SU-DHL-6 (cell line): ENCODE measurements around the gene LRRC3.

Experiments used
- H2AFZ ChIP-seq: fragments of 200-600 bp; sonication (generic); 2 replicates; pipeline ENCODE4 v1.6.1; 2014; ENCODE audit warnings: low read depth, mild to moderate bottlenecking, moderate library complexity, mixed read lengths, antibody characterized with exemption, low read length; ENCODE audit not compliant: severe bottlenecking
- H3F3A ChIP-seq: fragments of 200-600 bp; shearing (Covaris generic); 2 replicates; pipeline ENCODE4 v1.6.0; 2016; ENCODE audit warnings: antibody characterized with exemption, mild to moderate bottlenecking; ENCODE audit not compliant: insufficient read depth
- H3K27ac ChIP-seq: fragments of 200-600 bp; sonication (generic); 2 replicates; pipeline ENCODE4 v1.5.1; 2016; ENCODE audit warnings: low read depth, mild to moderate bottlenecking, low read length, moderate library complexity, mixed read lengths
- H3K27me3 ChIP-seq: fragments of 200-600 bp; sonication (generic), shearing (Covaris generic); 2 replicates; pipeline ENCODE4 v1.6.0; 2014; ENCODE audit warnings: mild to moderate bottlenecking, low read length
- H3K36me3 ChIP-seq: fragments of 200-600 bp; sonication (generic); 2 replicates; pipeline ENCODE4 v1.6.1; 2014; ENCODE audit warnings: mild to moderate bottlenecking, low read length, mixed read lengths
- H3K4me2 ChIP-seq: fragments of 300-600, 200-600 bp; shearing (Covaris generic), sonication (generic); 2 replicates; pipeline ENCODE4 v1.6.0; 2014; ENCODE audit warnings: low read length, low read depth, mild to moderate bottlenecking; ENCODE audit not compliant: poor library complexity, severe bottlenecking
- H3K4me3 ChIP-seq: fragments of 200-600 bp; sonication (generic); 2 replicates; pipeline ENCODE4 v1.5.1; 2014; ENCODE audit warnings: antibody characterized with exemption, low read length, mild to moderate bottlenecking, mixed read lengths; ENCODE audit not compliant: insufficient read depth, poor library complexity, severe bottlenecking
- H3K79me2 ChIP-seq: fragments of 200-600 bp; sonication (generic); 2 replicates; pipeline ENCODE4 v1.6.1; 2014; ENCODE audit warnings: mild to moderate bottlenecking, low read length, moderate library complexity; ENCODE audit not compliant: insufficient read depth
- H3K9ac ChIP-seq: fragments of 200-600 bp; sonication (generic); 2 replicates; pipeline ENCODE4 v1.7.0; 2014; ENCODE audit warnings: mild to moderate bottlenecking, low read length
- H3K9me2 ChIP-seq: fragments of 200-600 bp; sonication (generic); replicated peaks from 2 replicates; pipeline ENCODE4 v1.6.1; 2014; ENCODE audit warnings: low read length; ENCODE audit not compliant: insufficient read depth
- H3K9me3 ChIP-seq: fragments of 200-600 bp; sonication (generic); 2 replicates; pipeline ENCODE4 v1.6.1; 2014; ENCODE audit warnings: low read length, mixed read lengths; ENCODE audit not compliant: insufficient read depth
- H4K20me1 ChIP-seq: fragments of 200-600 bp; sonication (generic); 2 replicates; pipeline ENCODE4 v1.6.1; 2014; ENCODE audit warnings: low read depth, mild to moderate bottlenecking, antibody characterized with exemption, low read length, moderate library complexity, mixed read lengths
- EZH2phosphoT487 ChIP-seq: fragments of 200-600 bp; sonication (generic), shearing (Covaris generic); conservative IDR thresholded peaks from 2 replicates; pipeline ENCODE4 v1.6.1; 2018; ENCODE audit warnings: mild to moderate bottlenecking, antibody characterized with exemption, low read length, moderate library complexity, mixed read lengths
- TF ChIP-seq, protein P1 (sequence below): fragments of 200-600 bp; sonication (generic); IDR thresholded peaks from one replicate; pipeline ENCODE4 v1.5.1; 2017; ENCODE audit warnings: antibody characterized with exemption, mild to moderate bottlenecking, low read length, moderate library complexity; ENCODE audit not compliant: insufficient read depth, poor library complexity, severe bottlenecking

LRRC3 gene, protein sequence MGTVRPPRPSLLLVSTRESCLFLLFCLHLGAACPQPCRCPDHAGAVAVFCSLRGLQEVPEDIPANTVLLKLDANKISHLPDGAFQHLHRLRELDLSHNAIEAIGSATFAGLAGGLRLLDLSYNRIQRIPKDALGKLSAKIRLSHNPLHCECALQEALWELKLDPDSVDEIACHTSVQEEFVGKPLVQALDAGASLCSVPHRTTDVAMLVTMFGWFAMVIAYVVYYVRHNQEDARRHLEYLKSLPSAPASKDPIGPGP

DNA sequence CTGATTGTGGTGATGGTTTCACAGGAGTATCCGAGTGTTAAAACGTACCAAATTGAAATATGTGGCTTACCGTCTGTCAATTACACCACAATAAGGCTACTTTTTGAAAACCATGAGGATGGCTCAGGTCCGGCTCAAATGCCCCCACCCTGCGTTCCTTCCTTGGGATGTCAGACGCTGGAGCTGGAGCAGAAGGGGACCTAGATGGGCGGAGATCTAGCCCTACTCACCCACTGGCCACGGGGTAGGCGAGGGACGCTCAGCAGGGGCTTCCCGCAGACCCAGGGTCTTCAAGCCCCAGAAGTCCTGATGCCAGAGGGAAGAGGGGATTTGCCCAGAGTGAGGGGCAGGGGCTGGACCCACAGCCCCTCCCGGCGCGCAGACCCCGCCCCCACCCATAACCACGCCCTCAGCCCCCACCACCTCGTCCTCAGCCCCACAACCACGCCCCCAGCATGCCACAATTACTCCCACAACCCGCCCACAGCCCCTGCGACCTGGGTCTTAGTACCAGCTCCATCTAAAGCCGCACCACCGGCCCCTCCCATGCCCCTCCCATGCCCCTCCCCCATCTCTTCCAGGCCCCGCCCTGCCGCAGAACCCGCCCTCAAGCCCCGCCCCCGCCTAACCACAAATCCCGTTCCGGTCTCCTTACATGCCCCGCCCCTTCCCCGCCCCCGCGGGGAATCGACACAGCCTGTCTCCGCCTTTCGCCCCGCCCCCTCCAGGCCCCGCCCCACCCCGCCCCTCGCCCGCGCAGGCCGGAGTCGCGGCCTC is at the start of gene LRRC3:
TSS of gene LRRC3 (plus strand) at position 764 of the 777 bp plus-strand sequence. CDS start 1,135 bp downstream, outside the sequence.
- Histone ChIP-seq H3F3A (no peaks in the 10 kb centered on the region), H3K36me3 (no peaks in the 10 kb centered on the region), H3K4me3 (no peak within 1 kb of the TSS), H4K20me1 (no peaks in the 10 kb centered on the region), H3K9ac (no peak within 1 kb of the TSS), H3K79me2 (no peaks in the 10 kb centered on the region), H3K27ac (no peak within 1 kb of the TSS), H2AFZ (no peak within 1 kb of the TSS), H3K4me2 (no peak within 1 kb of the TSS), H3K9me2 (no peaks in the 10 kb centered on the region), H3K9me3 (no peaks in the 10 kb centered on the region), H3K27me3 (no peaks in the 10 kb centered on the region)
- TF ChIP-seq, protein P1, sequence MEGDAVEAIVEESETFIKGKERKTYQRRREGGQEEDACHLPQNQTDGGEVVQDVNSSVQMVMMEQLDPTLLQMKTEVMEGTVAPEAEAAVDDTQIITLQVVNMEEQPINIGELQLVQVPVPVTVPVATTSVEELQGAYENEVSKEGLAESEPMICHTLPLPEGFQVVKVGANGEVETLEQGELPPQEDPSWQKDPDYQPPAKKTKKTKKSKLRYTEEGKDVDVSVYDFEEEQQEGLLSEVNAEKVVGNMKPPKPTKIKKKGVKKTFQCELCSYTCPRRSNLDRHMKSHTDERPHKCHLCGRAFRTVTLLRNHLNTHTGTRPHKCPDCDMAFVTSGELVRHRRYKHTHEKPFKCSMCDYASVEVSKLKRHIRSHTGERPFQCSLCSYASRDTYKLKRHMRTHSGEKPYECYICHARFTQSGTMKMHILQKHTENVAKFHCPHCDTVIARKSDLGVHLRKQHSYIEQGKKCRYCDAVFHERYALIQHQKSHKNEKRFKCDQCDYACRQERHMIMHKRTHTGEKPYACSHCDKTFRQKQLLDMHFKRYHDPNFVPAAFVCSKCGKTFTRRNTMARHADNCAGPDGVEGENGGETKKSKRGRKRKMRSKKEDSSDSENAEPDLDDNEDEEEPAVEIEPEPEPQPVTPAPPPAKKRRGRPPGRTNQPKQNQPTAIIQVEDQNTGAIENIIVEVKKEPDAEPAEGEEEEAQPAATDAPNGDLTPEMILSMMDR: no peak
- no peak for TF ChIP-seq EZH2phosphoT487

DNA sequence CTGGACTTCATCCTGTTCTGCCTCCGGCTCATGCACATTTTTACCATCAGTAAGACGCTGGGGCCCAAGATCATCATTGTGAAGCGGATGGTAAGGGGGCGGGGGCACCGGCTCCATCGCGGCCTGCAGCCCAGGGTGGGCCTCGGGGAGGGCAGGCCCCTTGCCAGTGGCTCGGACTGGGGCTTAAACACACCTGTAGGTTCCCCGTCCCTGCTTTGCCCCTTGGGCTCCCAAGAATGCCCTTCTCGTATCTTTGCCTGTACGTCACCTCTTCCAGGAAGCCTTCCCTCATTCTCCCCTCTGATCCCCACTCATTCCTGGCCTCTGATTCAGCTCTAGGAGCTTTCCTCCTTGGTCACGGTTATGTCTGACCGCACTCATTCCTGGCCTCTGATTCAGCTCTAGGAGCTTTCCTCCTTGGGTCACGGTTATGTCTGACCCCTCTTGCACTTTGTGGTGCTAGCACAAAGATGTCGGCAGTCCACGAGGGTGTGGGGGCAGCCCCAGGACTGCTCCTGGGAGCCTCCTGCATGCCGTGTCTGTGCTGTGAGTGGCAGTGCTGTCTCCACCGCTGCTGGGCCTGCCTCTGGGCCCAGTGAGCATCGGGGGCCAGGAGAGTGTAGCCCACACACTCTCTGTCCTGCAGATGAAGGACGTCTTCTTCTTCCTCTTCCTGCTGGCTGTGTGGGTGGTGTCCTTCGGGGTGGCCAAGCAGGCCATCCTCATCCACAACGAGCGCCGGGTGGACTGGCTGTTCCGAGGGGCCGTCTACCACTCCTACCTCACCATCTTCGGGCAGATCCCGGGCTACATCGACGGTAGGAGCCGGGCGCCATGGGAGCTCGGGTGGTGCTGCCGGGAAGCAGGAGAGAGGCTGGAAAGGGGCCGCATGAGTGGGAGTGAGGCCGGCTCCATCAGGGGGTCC is 49.1 kb upstream of the LRRC3 start:
- Histone ChIP-seq H2AFZ (no peak overlapping the region), H3F3A (peaks cover 5% of the 10 kb centered on the region; the same call in 1 of the 2 replicates), H3K79me2 (no peaks in the 10 kb centered on the region), H3K36me3 (no peaks in the 10 kb centered on the region), H3K9me3 (peaks cover 12% of the 10 kb centered on the region; the same call in 1 of the 2 replicates), H3K4me3 (no peak overlapping the region), H3K9me2 (no peaks in the 10 kb centered on the region), H3K9ac (no peak overlapping the region), H4K20me1 (no peaks in the 10 kb centered on the region), H3K4me2 (no peak overlapping the region), H3K27me3 (no peaks in the 10 kb centered on the region), H3K27ac (no peak overlapping the region)
- TF ChIP-seq, protein P1: no peak
- TF ChIP-seq EZH2phosphoT487: no peak

DNA sequence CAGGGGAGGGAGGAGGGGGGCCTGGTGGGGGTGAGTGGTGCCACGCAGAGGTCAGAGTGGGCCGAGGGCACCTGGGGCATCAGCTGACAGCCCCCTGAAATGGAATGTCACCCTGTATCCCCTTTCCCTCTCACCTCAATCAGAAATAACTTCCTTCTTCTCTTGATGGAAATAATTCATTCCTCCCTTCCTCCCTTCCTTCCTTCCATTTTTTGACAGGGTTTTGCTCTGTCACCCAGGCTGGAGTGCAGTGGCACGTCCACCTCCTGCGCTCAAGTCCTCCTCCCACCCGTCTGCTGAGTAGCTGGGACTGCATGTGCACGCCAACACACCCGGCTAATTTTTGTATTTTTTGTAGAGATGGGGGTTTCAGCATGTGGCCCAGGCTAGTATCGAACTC is 48.4 kb upstream of the LRRC3 start:
- Histone ChIP-seq H3K27ac (no peak overlapping the region), H3K9ac (no peak overlapping the region), H3K79me2 (no peaks in the 10 kb centered on the region), H3K9me2 (no peaks in the 10 kb centered on the region), H3K4me3 (no peak overlapping the region), H3K9me3 (peaks cover 12% of the 10 kb centered on the region; the same call in 1 of the 2 replicates), H4K20me1 (no peaks in the 10 kb centered on the region), H3K4me2 (no peak overlapping the region), H3K36me3 (no peaks in the 10 kb centered on the region), H3F3A (peaks cover 5% of the 10 kb centered on the region; the same call in 1 of the 2 replicates), H2AFZ (no peak overlapping the region), H3K27me3 (no peaks in the 10 kb centered on the region)
- no peak for TF ChIP-seq EZH2phosphoT487
- TF ChIP-seq, protein P1: no peak
